Lower lobe of right lung (tissue), 2 donors: ENCODE measurements around the gene NDUFB10. TPM values are rescaled to one million over a fixed set of nuclear protein-coding genes. Genes with fewer than 3 reads are reported as not detected.

Source experiments
- ATAC-seq, 2 donors: fragments of 200-7000 bp; cut with Tn5 transposase; one replicate each; pipeline ENCODE4 v1.9.1; 2020 to 2022; ENCODE audit warnings: mild to moderate bottlenecking in 2 of 2, moderate library complexity in 2 of 2
- DNase-seq: peaks from one replicate; pipeline ENCODE4 v3.0.0-alpha.2; 2020
- H3K27ac ChIP-seq: fragments of 200-600 bp; one replicate; pipeline ENCODE4 v1.8.0; 2022
- H3K27me3 ChIP-seq: fragments of 200-600 bp; one replicate; pipeline ENCODE4 v1.8.0; 2022; ENCODE audit warnings: low read depth
- H3K36me3 ChIP-seq: fragments of 200-600 bp; one replicate; pipeline ENCODE4 v1.8.0; 2022; ENCODE audit warnings: mild to moderate bottlenecking
- H3K4me1 ChIP-seq: fragments of 200-600 bp; one replicate; pipeline ENCODE4 v1.8.0; 2022
- H3K4me3 ChIP-seq: fragments of 200-600 bp; one replicate; pipeline ENCODE4 v1.8.0; 2022; ENCODE audit warnings: mild to moderate bottlenecking
- H3K9me3 ChIP-seq: fragments of 200-600 bp; one replicate; pipeline ENCODE4 v1.8.0; 2022
- CTCF ChIP-seq: fragments of 200-600 bp; IDR thresholded peaks from one replicate; pipeline ENCODE4 v1.8.0; 2022; ENCODE audit warnings: antibody characterized with exemption, mild to moderate bottlenecking
- intact Hi-C: fragments of 100-400 bp; cut with DNase I; formaldehyde crosslinking; loops from one replicate; pipeline ENCODE4 v1.11.0; 2022
- total RNA-seq: library from RNA; stranded (reverse); fragmentation: NEBNext Ultra II Directional; extraction: Animal tissue kit (Norgen Biotek cat#: 25700); gene quantifications from one replicate; pipeline ENCODE4 v1.2.1, GENCODE V29; 2021
- donor health status: DM: no; HTN: yes; CAD: no; lungs with severe emphysema.

NDUFB10 gene
- total RNA-seq, 1 donor from 2014 or later, result 85.8 TPM

- no peak for DNase-seq
- peaks cover 35% of the 10 kb centered on the region for H3K4me1 ChIP-seq
- H3K27me3 ChIP-seq, result no peaks in the 10 kb centered on the region
- intact Hi-C loops, result no loop called here
- peak within 1 kb of the TSS; percentile 92 for H3K4me3 ChIP-seq
- TF ChIP-seq CTCF, result no peak
- H3K27ac ChIP-seq, result peak within 1 kb of the TSS; percentile 98
- peaks cover 20% of the 10 kb centered on the region for H3K36me3 ChIP-seq
- H3K9me3 ChIP-seq, result no peaks in the 10 kb centered on the region
- no peak for ATAC-seq
These were observed 7.1 kb downstream of the NDUFB10 start, which contains the start of gene RNF151 for GRCh38 chr16:1966460-1966859. Gene RNF151 (plus strand): TSS chr16:1966856. CDS start chr16:1966882, 26 bp downstream.

- Histone ChIP-seq H3K4me3 (no peak overlapping the region), H3K36me3 (peaks cover 1% of the 10 kb centered on the region), H3K9me3 (no peaks in the 10 kb centered on the region), H3K27me3 (no peaks in the 10 kb centered on the region), H3K4me1 (peaks cover 39% of the 10 kb centered on the region), H3K27ac (no peak overlapping the region)
- DNase-seq, result no peak
- ATAC-seq, result no peak
- no peak for TF ChIP-seq CTCF
- intact Hi-C loops, result no loop called here
These were observed 9.0 kb downstream of the NDUFB10 start for GRCh38 chr16:1968146-1968953.

- peak; percentile 95 for DNase-seq
- ATAC-seq, result peak; percentile 96 to 97
- intact Hi-C loops, result no loop called here
- no peaks in the 10 kb centered on the region for H3K27me3 ChIP-seq
- peaks cover 30% of the 10 kb centered on the region for H3K36me3 ChIP-seq
- H3K4me3 ChIP-seq, result peak within 1 kb of the TSS; percentile 100
- peaks cover 27% of the 10 kb centered on the region for H3K4me1 ChIP-seq
- no peaks in the 10 kb centered on the region for H3K9me3 ChIP-seq
- TF ChIP-seq CTCF, result no peak
- peak within 1 kb of the TSS; percentile 93 for H3K27ac ChIP-seq
These were observed 12.6 kb downstream of the NDUFB10 start, which contains the start of gene TBL3 for GRCh38 chr16:1971796-1972489. Gene TBL3 (plus strand): TSS chr16:1972053. CDS start chr16:1972165, 112 bp downstream.

- intact Hi-C loops, result no loop called here
- H3K36me3 ChIP-seq, result peaks cover 35% of the 10 kb centered on the region
- H3K27ac ChIP-seq, result peak overlapping the region; percentile 93
- H3K9me3 ChIP-seq, result no peaks in the 10 kb centered on the region
- peaks cover 27% of the 10 kb centered on the region for H3K4me1 ChIP-seq
- peak in 1 of 2 donors; percentile 11 for ATAC-seq
- peak overlapping the region; percentile 100 for H3K4me3 ChIP-seq
- DNase-seq, result no peak
- no peaks in the 10 kb centered on the region for H3K27me3 ChIP-seq
- no peak for TF ChIP-seq CTCF
These were observed 13.1 kb downstream of the NDUFB10 start for GRCh38 chr16:1972490-1972877.

- no peaks in the 10 kb centered on the region for H3K9me3 ChIP-seq
- ATAC-seq (no peak), DNase-seq (no peak)
- H3K27ac ChIP-seq, result no peak overlapping the region
- H3K36me3 ChIP-seq, result peaks cover 45% of the 10 kb centered on the region
- intact Hi-C loops, result no loop called here
- TF ChIP-seq CTCF, result no peak
- peaks cover 1% of the 10 kb centered on the region for H3K27me3 ChIP-seq
- H3K4me3 ChIP-seq, result no peak overlapping the region
- peaks cover 29% of the 10 kb centered on the region for H3K4me1 ChIP-seq
These were observed 14.3 kb downstream of the NDUFB10 start for GRCh38 chr16:1973461-1974156.
